GM04504 (cell line): Measurements from ENCODE around the gene ASF1B.
"Not testable (repeated sequence)": the region's sequence is repeated elsewhere in the genome, so short reads cannot be mapped to it uniquely, and the experiment has no call there.

ENCODE experiments used
- DNase-seq: peaks from one replicate; pipeline ENCODE4 v3.0.0-alpha.2; 2012; ENCODE audit warnings: low read depth

Gene ASF1B

DNA sequence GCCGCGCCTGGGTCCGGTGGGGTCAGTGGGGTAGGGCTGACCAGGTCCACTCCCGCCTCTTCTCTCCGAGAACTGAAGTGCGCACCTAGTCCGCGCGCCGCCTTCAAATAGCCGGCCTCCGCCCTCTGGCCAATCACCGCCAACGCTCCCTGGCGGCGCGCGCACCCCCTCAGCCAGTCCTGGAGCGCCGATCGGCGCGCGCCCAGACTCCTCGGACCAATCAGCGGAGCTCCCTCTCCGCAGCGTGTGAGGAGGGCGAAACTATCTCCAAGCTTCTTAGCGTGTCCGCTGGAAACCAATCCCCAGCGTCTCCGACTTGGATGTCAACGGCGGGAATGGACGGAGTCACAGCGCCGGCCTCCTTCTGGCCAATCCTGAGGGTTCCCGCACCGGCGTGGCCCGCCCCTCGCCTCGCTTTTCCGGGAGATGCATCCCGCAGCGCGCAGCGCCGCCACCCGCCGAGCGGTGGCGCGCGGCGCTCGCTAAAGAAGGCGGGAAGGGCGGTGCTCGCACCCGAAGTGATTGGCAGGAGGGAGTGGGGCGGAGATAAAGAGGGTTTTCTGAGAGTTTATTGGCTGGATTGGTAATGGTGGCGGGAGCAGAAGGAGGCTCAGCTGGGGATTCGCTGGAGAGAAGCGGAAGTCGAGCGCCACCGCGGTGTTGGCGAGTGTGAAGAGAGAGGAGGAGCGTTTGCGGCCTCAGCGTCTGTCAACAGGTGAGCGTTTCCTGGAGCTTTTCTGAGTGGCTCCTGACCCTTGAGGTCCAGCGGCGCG lies at the start of gene ASF1B:
Gene ASF1B (minus strand): TSS at position 81 of the 773 bp plus-strand sequence. CDS start 133 bp downstream, outside the sequence.
- peak; percentile 100 for DNase-seq

DNA sequence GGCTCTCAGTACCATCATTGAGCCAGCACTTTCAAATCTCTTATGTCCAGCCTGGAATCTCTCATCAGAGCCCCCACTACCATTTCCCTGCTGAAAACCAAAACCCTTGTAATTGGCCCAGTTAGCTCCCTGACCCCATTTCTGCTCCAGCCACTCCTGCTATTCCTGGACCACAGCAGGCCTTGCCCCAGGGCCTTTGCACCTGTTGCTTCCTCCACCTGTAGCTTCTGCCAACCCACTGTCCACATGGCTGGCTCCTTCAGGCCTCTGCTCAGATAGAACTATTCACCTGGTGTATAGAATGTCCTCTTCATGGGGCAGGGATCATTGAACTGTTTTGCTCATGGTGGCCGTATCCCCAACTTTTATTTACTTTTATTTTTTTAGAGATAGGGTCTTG lies 49.3 kb upstream of the ASF1B start:
- DNase-seq: not testable (repeated sequence)

DNA sequence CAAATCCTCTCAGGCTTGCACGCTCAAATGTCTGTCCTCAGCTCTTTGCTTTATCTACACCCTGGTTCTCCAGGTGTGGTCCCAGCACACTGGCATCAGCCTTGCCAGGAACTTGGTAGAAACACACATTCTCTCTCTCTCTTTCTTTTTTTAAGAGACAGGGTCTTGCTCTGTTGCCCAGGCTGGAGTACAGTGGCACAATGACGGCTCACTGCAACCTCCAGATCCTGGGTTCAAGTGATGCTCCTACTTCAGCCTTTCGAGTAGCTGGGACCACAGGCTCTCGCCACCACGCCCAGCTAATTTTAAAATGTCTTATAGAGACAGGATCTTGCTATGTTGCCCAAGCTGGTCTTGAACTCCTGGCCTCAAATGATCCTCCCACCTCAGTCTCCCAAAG lies 48.8 kb upstream of the ASF1B start:
- no peak for DNase-seq

DNA sequence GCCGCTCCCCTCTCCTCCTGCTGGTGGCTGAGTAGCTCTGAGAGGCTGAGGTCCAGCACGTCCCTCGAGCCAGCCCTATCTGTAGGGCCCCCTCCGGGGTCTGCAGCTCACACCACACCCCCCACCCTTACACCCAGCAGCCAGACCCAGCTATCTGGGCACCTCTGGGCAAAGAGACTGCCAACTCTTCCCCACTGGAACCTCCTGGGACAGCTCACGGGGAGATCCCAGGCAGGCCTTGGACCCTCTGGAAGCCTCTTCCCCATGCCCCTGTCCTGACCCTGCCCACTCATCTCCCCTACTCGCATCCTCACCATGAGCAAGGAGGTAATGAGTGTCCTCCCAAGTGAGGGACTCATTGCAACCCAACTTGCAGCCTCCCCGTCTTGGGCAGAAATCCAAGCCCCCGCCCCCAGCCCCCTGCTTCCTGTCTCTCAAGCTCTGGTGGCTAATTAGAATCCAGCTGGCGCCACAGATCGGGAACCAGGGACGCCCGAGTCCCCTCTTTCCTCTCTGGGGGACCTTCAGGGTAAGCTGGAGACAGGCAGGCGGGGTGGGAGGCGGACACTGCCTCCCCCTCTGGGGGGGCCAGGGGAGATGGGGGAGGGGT lies 47.5 kb upstream of the ASF1B start:
- no peak for DNase-seq

DNA sequence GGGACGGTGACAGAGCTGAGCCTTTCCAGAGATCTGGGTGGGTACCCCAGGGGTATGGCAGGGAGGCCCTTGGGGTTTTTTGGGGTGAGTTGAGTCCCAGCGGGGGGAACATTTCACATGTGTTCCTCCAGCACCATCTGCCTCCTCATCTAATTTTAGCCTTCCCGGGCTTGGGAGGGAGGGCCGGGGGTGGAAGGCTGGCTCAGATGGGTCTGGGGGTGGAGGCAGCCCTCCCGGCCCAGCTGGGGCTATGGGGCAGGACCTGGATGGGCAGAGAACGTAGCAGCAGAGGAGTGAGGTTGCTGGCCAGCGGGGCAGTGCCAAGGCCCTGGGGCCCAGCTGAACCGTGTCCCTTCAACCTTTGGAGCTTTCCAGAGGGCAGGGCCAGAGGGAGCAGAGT lies 46.1 kb upstream of the ASF1B start:
- no peak for DNase-seq

DNA sequence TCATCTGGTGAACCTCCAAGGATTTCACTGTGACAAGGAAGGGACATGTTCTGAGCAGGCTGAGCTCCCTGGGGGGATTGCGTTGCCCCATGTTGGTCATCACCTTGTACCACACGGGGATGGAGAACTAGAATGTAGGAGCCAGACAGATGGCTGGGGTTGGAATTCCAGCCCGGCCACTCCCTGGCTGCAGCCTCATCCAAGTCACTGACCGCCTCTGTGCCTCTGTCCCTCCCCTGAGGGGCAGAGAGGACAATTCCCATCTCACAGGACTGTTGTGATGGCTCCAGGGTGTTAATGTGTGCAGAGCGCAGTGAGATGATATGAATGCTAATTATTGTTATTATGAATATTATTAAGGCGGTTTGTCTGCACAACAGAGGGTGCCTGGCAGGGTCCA lies 45.5 kb upstream of the ASF1B start:
- DNase-seq: no peak

DNA sequence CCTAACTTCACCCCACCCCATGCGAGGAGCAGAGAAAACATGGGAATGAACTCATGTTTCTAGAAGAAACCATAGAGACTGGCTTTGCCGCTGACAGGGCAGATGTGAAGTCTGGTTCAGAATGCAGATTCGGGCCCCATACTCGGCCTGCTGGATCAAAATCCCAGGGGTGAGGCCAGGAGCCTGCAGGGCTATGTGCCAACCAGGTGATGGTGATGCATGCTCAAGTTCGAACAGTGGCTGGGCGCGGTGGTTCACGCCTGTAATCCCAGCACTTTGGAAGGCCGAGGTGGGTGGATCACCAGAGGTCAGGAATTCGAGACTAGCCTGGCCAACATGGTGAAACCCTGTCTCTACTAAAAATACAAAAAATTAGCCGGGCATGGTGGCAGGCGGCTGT lies 44.8 kb upstream of the ASF1B start:
- not testable (repeated sequence) for DNase-seq

DNA sequence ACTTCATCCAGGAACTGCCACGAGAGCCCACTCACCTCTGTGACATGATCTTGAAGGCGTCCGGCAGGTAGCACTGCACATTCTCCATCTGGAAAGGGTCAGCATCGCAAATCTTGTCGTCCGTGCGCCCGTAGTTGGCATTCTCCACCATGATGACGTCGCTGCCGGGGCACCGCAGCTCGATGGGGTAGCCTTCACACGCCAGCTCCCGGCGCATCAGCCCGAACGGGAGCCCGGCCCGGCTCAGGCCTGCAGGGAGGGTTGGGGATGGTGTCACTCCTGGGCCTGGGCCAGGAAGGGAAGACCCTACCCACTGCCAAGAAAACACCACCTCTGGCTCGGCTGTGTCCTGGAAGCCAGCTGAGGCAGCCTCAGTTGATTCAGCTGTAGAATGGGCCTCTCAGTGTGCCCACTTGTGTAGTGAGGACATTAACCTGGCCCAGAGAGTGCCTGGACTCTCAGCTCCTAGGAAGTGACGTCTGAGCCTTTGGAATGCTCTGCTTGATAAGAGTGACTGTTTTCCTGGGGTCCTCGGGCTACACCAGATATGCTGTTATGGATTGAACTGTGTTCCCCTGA lies 41.2 kb upstream of the ASF1B start:
- no peak for DNase-seq

DNA sequence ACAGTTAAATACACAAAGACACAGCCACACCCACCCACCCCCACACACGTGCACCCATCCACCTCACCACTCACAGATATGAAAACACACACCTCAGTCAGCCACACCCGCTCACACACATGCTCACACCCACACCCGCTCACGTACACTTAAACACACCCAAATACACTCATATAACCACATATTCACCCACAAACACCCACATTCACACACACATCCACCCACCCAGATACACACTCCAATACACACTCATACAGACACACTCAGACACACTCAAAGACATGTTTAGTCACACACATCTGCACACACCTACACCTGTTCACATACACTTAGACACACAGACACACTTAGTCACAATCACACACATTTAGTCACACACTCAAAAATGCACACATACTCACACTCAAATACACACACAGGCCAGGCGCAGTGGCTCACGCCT lies 39.0 kb upstream of the ASF1B start:
- no peak for DNase-seq

DNA sequence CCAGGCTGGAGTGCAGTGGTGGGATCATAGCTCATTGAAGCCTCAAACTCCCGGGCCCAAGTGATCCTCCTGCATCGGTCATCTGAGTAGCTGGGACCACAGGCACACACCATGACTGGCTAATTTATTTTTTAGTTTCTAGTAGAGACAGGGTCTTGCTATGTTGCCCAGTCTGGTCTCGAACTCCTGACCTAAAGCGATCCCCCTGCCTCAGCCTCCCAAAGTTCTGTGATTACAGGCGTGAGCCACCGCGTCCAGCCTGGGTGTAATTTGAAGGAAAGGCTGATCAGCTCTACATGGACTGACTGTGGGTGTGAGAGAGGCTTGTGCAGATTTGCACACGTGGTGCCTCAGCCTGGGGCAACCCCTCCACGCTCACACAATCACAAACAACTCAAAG lies 38.5 kb upstream of the ASF1B start:
- DNase-seq: no peak

DNA sequence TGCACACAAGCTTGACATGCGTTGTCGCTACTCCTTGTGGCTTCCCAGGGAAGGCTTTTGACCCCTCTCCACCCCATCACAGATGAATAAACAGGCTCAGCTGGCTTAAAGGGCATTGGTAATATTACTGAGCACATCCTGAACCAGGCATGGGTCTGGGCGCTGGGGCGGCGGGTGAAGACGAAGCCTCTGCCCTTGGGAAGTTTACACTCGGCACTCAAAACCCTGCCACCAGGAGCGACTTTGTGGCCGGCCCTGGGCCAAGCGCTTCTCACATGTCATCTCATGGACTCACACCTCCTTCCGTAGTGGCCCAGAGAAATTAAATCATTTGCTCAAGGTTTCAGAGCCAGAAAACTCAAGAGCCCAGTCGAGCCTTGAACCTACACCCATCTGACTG lies 32.6 kb upstream of the ASF1B start:
- DNase-seq: no peak

DNA sequence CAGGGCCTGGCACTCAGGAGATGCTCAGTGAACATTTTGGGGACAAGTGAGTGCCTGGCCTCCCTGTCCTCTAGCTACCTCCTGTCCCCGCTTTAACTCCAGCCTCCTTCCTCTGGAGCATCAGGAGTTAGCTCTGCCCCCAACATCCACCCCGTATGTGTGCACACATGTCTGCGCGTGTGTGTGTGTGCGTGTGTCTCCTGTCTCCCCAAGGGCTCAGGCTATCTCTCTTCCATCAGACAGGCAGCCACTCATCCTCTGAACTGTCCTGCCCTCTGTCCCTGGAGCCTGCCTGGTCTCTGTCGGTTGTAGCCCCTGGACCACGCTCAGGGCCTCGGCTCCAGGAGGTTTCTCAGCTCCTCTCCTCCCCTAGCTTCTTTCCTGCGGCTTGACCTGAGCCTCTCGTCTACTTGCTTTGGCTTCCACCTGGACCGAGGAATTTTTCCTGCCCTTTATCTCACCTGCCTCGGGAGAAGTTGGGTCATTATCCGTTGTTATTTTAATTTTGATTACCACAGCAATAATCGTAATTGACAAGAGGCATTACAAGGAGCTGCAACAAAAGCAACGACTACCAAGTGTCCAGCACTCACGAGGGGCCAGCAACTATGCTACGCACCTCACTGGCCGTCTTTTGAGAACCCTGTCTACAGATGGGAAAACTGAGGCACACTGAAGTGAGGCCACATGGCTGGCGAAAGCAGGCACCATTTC lies 32.0 kb upstream of the ASF1B start:
- no peak for DNase-seq

DNA sequence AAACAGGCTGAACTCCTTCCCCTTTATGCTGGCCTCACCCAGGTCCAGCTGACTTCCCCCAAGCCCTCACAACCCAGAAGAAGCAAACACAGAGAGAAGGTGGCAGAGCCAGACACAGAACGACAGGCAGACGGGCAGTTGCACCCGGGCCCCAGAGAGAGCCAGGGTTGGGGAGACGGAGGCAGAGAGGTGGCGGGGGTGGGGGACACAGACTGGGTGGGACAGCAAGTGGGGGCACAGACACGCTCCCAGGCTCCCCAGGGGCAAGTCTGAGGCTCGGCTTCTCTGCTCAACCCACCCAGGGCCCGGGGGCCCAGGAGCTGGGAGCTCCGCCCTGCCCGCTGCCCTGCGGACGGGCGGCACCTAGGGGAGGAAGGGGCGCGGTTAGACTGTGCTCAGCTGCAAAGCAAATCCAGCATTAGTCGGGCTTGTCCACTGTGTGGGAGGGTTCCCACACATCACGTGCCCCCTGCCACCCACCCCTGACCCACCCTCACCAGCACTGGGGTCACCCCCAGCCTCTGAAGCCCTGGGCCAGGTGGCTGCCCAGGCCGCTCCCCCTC lies 31.3 kb upstream of the ASF1B start:
- no peak for DNase-seq

DNA sequence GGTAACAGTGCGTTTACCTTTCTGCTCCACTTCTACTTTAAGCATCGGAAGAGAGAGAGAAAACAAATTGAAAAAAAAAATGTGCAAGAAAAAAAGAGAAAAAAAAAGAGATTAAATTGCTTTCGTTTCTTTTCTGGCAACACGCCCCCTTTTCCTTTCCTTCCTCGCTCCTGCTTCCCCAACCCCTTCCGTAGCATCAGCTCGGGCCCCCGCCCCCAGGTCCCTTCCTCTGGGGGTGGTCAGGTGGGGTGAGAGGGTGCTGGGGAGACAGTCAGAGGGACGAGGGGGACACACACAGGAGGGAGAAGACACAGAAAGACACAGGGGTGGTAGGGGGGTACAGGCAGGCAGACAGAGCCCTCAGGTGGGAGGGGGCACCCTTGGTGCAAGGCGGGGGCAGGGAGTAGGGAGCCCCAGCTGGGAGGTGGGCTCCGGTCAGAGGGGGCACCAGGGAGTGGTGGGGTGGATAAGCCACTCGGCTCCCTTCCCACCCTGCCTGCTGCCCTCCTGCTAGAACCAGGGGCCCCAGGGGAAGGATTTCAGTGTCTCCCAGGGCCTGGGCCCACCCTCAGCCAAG lies 30.7 kb upstream of the ASF1B start:
- DNase-seq: no peak

DNA sequence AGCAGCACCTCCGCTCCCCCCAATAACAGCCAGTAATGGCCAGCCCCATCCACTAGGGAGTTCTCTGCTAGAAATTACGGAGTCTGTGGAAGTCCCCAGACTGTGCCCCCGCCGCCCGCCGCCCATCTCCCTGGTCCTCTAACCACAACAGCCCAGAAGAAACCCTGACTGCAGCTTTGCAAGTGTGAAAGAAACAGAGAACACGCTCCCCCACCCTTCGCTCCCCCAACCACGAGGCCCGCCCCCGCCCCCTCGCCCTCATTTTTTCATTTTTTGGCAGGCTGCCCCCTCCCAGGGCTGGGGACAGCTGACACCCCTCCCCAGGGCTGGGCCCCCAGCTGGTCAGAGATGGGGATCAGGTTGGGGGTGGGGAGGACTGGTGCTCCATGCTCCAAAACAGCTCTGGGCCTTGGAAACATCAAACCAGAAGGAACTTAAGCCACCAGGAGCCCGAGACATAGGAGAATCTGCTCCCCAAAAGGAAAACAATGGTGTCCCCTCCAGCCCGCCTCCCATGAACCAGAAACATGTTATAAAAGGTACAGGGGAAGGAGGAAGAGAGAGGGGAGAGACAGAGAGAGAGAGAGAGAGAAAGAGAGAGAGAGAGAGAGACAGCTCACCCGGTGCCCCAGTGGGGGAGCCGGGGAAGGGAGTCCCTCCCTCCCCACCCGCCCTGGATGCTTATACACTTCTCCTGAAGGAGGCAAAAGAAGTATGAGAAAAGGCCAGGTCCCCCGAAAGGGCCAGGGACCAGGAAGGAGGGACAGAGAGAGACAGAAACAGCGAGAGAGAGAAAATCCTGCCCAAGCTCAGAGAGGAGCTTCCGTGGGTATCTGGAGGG lies 29.8 kb upstream of the ASF1B start:
- DNase-seq: no peak

DNA sequence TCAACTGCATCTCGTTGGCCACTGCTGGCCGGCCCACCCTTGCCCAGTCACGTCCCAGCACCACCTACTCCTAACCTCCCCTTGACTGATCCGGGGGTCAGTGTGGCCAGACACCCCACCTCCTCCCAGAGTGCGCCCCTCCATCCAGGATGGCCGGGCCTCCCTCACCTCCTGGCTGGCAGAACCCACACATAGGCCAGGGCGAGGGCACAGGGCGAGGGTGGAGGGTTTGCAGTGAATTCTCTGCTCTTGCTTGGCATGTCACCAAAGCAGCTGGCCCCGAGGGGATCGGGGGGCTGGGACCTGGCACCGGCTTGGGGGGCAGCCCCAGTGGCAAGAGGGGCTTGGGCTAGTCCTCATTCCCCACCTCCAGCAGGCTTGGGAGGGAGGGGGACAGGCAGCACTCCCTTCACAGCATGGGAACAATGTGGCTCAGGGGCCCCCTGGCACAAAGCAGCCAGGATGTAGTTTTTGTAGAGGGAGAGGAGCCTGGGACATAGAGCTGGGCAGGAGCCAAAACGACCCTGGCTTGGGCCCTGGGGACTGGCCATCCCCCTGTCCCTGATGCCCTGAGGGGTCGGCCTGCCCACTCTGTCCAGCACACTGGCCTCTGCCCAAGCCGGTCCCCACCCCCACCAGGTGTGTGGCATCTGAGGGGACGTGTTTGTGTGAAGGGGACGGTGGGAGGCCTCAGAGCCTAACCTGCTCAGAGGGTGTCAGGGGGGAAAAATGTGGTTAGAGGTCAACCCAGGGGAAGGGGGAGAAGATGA lies 28.5 kb upstream of the ASF1B start:
- no peak for DNase-seq

DNA sequence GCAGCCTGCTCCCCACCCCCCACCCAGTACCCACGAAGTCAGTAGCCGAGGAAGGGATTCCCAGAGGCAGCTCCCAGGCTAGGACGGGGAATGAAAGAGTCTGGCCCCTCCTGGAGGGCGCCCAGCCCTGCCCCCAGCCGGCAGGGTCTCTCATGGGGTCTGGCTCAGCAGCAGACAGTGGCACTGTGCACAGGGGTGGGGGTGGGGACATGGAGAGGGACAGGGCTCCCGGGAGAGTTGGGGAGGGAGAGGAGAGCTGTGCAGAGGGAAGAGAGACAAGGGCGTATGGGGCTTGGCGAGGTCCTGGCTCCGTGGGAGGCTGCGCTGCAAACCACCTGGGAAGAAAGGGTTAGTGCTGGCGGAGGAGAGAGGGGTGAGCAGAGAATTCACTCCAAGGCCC lies 27.7 kb upstream of the ASF1B start:
- no peak for DNase-seq

DNA sequence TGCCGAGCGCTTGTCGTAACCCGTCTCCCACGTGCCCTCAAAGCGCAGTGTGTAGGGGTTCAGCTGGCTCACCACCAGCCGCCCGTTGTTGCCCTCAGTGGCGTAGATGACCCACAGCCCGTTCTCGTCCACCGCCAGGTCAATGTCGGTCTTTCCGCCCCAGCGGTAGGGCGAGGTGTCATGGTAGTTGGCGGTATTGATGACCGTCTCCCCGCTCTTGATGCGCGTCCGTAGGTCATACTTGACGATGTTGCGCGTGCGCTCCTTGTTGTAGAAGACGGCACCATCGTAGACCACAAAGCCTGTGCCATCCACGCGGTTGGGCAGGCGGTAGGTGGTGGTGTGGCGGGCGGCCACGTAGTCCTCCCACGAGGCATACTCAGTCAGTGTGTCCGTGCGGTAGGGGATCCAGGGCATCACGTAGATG lies 26.5 kb upstream of the ASF1B start:
- no peak for DNase-seq

DNA sequence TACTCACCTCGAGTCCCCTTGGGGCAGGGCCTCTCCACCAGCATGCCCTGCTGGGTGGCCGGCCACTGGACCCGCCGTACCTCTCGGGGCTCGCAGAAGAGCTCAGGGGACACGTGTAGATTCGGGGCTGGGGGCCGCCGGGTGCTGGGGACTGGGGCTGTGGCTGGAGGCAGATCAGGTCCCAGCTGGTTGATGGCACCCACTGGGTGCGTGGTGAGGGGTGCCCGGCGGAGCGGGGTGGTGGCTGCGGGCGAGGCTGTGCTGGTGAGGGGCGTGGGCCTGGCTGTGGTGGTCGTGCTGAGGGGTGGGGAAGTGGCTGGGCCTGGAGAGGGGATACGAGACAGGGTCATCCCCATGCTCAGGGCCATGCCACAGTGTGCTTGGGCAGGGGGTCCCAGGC lies 24.9 kb upstream of the ASF1B start:
- no peak for DNase-seq

DNA sequence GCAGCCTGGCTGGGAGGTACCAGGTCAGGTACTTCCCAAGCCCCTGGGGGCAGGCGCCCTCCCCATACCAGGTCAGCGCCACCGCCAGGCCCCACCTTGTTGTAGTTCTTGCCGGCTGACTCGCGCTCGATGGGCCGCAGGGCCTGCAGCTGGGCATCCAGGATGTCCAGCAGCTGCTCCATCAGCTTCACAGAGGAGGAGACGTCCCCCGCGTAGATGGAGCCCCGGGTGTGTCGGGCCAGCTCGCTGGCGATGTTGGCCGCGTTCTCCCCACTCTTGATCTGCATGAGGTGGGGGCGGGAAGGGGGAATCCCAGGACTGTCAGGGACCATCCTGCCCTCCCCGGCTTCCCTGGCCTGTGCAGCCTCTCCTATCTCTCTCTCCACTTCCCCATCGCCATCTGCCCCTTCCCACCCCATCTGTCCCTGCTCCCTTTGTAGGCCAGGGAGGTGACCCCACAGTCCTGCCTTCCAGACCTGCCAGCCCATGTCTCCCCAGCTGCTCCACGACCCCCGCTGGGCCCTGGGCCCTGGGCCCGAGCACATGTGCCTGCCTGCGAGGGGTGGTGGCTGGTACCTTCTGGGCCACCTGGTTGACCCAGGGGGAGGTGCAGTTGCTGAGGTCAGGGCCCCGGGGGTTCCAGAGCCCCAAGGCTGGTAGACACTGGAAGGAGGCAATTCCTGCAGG lies 23.8 kb upstream of the ASF1B start:
- no peak for DNase-seq
